Thyroid gland (tissue), 4 donors: ENCODE measurements around the gene SCIN.

Experiments used
- CTCF ChIP-seq, 6 experiments: fragments of 200-600 bp in 3 of 6; fragments of 450-650 bp in 3 of 6; sonication (generic) in 3 of 6; IDR thresholded peaks; one replicate each; pipeline ENCODE4 v1.5.1; 2016 to 2019; ENCODE audit warnings: antibody characterized with exemption in 6 of 6, mild to moderate bottlenecking in 2 of 6, inconsistent platforms in 1 of 6, moderate library complexity in 1 of 6
- POLR2A ChIP-seq, 2 donors: fragments of 450-650 bp; IDR thresholded peaks; one replicate each; pipeline ENCODE4 v1.6.1; 2017; ENCODE audit warnings: antibody characterized with exemption in 2 of 2, mild to moderate bottlenecking in 2 of 2, moderate library complexity in 1 of 2

- TF ChIP-seq CTCF (IDR thresholded peaks at IDR 0.05) (no peak), POLR2A (IDR thresholded peaks at IDR 0.05) (no peak)
Observed at GRCh38 chr7:12684733-12685132, 114.2 kb downstream of the SCIN start.
